ENCODE data around the gene RMI1.

The RMI1 gene

GRCh38 chr9:83966209-83966582 is 14.4 kb upstream of the RMI1 start:
- ATAC-seq (ENCODE audit: low read depth), result no peak
- H3K27ac ChIP-seq (ENCODE audit: poor library complexity, severe bottlenecking), result no peak overlapping the region
- TF ChIP-seq, protein P1, sequence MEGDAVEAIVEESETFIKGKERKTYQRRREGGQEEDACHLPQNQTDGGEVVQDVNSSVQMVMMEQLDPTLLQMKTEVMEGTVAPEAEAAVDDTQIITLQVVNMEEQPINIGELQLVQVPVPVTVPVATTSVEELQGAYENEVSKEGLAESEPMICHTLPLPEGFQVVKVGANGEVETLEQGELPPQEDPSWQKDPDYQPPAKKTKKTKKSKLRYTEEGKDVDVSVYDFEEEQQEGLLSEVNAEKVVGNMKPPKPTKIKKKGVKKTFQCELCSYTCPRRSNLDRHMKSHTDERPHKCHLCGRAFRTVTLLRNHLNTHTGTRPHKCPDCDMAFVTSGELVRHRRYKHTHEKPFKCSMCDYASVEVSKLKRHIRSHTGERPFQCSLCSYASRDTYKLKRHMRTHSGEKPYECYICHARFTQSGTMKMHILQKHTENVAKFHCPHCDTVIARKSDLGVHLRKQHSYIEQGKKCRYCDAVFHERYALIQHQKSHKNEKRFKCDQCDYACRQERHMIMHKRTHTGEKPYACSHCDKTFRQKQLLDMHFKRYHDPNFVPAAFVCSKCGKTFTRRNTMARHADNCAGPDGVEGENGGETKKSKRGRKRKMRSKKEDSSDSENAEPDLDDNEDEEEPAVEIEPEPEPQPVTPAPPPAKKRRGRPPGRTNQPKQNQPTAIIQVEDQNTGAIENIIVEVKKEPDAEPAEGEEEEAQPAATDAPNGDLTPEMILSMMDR (IDR thresholded peaks at IDR 0.05; ENCODE audit: poor library complexity, severe bottlenecking), result no peak
- no peaks in the 10 kb centered on the region for H3K27me3 ChIP-seq (ENCODE audit: insufficient read depth, poor library complexity, severe bottlenecking)
- peaks cover 49% of the 10 kb centered on the region for H3K36me3 ChIP-seq (ENCODE audit: low read depth)
- no peak for DNase-seq (ENCODE audit: low spot score)
- peaks cover 12% of the 10 kb centered on the region for H3K4me1 ChIP-seq (ENCODE audit: insufficient read depth, poor library complexity, severe bottlenecking)
- H3K4me3 ChIP-seq (ENCODE audit: severe bottlenecking), result no peak overlapping the region
- H3K9me3 ChIP-seq (ENCODE audit: severe bottlenecking), result no peaks in the 10 kb centered on the region

- no peak overlapping the region for H3K4me3 ChIP-seq (ENCODE audit: severe bottlenecking)
- H3K4me1 ChIP-seq (ENCODE audit: insufficient read depth, poor library complexity, severe bottlenecking), result peaks cover 9% of the 10 kb centered on the region
- H3K27me3 ChIP-seq (ENCODE audit: insufficient read depth, poor library complexity, severe bottlenecking), result no peaks in the 10 kb centered on the region
- DNase-seq (ENCODE audit: low spot score), result no peak
- peaks cover 58% of the 10 kb centered on the region for H3K36me3 ChIP-seq (ENCODE audit: low read depth)
- TF ChIP-seq, protein P1 (IDR thresholded peaks at IDR 0.05; ENCODE audit: poor library complexity, severe bottlenecking), result no peak
- H3K9me3 ChIP-seq (ENCODE audit: severe bottlenecking), result no peaks in the 10 kb centered on the region
- peak overlapping the region; percentile 17 for H3K27ac ChIP-seq (ENCODE audit: poor library complexity, severe bottlenecking)
- no peak for ATAC-seq (ENCODE audit: low read depth)
Observed at GRCh38 chr9:83967073-83967472, 13.5 kb upstream of the RMI1 start.

GRCh38 chr9:83969602-83970001 is 11.0 kb upstream of the RMI1 start:
- no peak overlapping the region for H3K27ac ChIP-seq (ENCODE audit: poor library complexity, severe bottlenecking)
- DNase-seq (ENCODE audit: low spot score) (no peak), ATAC-seq (ENCODE audit: low read depth) (no peak)
- no peaks in the 10 kb centered on the region for H3K27me3 ChIP-seq (ENCODE audit: insufficient read depth, poor library complexity, severe bottlenecking)
- no peak overlapping the region for H3K4me3 ChIP-seq (ENCODE audit: severe bottlenecking)
- TF ChIP-seq, protein P1 (IDR thresholded peaks at IDR 0.05; ENCODE audit: poor library complexity, severe bottlenecking), result no peak
- H3K9me3 ChIP-seq (ENCODE audit: severe bottlenecking), result no peaks in the 10 kb centered on the region
- H3K36me3 ChIP-seq (ENCODE audit: low read depth), result peaks cover 83% of the 10 kb centered on the region
- H3K4me1 ChIP-seq (ENCODE audit: insufficient read depth, poor library complexity, severe bottlenecking), result no peaks in the 10 kb centered on the region

- Histone ChIP-seq H3K27me3 (ENCODE audit: insufficient read depth, poor library complexity, severe bottlenecking) (no peaks in the 10 kb centered on the region), H3K4me3 (ENCODE audit: severe bottlenecking) (no peak overlapping the region), H3K36me3 (ENCODE audit: low read depth) (peaks cover 100% of the 10 kb centered on the region), H3K27ac (ENCODE audit: poor library complexity, severe bottlenecking) (no peak overlapping the region), H3K9me3 (ENCODE audit: severe bottlenecking) (no peaks in the 10 kb centered on the region), H3K4me1 (ENCODE audit: insufficient read depth, poor library complexity, severe bottlenecking) (peaks cover 4% of the 10 kb centered on the region)
- DNase-seq (ENCODE audit: low spot score), result no peak
- ATAC-seq (ENCODE audit: low read depth), result no peak
- TF ChIP-seq, protein P1 (IDR thresholded peaks at IDR 0.05; ENCODE audit: poor library complexity, severe bottlenecking), result no peak
Observed at GRCh38 chr9:83971485-83971884, 9.1 kb upstream of the RMI1 start.

- TF ChIP-seq, protein P1 (IDR thresholded peaks at IDR 0.05; ENCODE audit: poor library complexity, severe bottlenecking), result no peak
- Histone ChIP-seq H3K27ac (ENCODE audit: poor library complexity, severe bottlenecking) (peak overlapping the region; percentile 0), H3K27me3 (ENCODE audit: insufficient read depth, poor library complexity, severe bottlenecking) (no peaks in the 10 kb centered on the region), H3K4me3 (ENCODE audit: severe bottlenecking) (no peak overlapping the region), H3K4me1 (ENCODE audit: insufficient read depth, poor library complexity, severe bottlenecking) (peaks cover 12% of the 10 kb centered on the region), H3K36me3 (ENCODE audit: low read depth) (peaks cover 100% of the 10 kb centered on the region), H3K9me3 (ENCODE audit: severe bottlenecking) (no peaks in the 10 kb centered on the region)
- DNase-seq (ENCODE audit: low spot score) (no peak), ATAC-seq (ENCODE audit: low read depth) (peak; percentile 40; the same call in 1 of the 3 replicates)
Observed at GRCh38 chr9:83972286-83972685, 8.3 kb upstream of the RMI1 start.

Data from RWPE2 (cell line).